ENCODE results near the gene APOBEC4. TPM values are rescaled to one million over a fixed set of nuclear protein-coding genes. Genes with fewer than 3 reads are reported as not detected.

Gene APOBEC4
- total RNA-seq, 1 experiment from 2014 or later: not detected

GRCh38 chr1:183696981-183697380, 43.9 kb upstream of the APOBEC4 start (continued):
- TF ChIP-seq REST (IDR thresholded peaks at IDR 0.05; ENCODE audit: low read depth): no peak
- no peak for TF ChIP-seq JUND (IDR thresholded peaks at IDR 0.05)
- no peak for TF ChIP-seq YY1 (IDR thresholded peaks at IDR 0.05; ENCODE audit: extremely low read depth, insufficient replicate concordance, low read depth, low read length)
- no peak for TF ChIP-seq SP1 (IDR thresholded peaks at IDR 0.05; ENCODE audit: low read depth)
- no peak for TF ChIP-seq ZNF274 (IDR thresholded peaks at IDR 0.05; ENCODE audit: low read depth, low read length)
- TF ChIP-seq ZFX (IDR thresholded peaks at IDR 0.05): no peak
- no peak for TF ChIP-seq TCF7L2 (IDR thresholded peaks at IDR 0.05; ENCODE audit: borderline replicate concordance, extremely low read depth, insufficient read depth, insufficient read length)
- TF ChIP-seq ELF1 (IDR thresholded peaks at IDR 0.05; ENCODE audit: borderline replicate concordance, low read depth): no peak
- TF ChIP-seq RAD21 (IDR thresholded peaks at IDR 0.05; ENCODE audit: low read depth): no peak

- TF ChIP-seq EGR1 (IDR thresholded peaks at IDR 0.05; ENCODE audit: low read depth) (no peak), EZH2phosphoT487 (IDR thresholded peaks at IDR 0.05; ENCODE audit: borderline replicate concordance) (no peak), ZFX (IDR thresholded peaks at IDR 0.05) (no peak), YY1 (IDR thresholded peaks at IDR 0.05; ENCODE audit: extremely low read depth, insufficient replicate concordance, low read depth, low read length) (no peak), CTCF (IDR thresholded peaks at IDR 0.05 in 2 of 3, conservative IDR thresholded peaks at IDR 0.05 in 1 of 3; ENCODE audit: borderline replicate concordance in 1 of 3, insufficient read depth in 1 of 3, low read depth in 2 of 3, low read length in 2 of 3) (no peak), REST (IDR thresholded peaks at IDR 0.05; ENCODE audit: low read depth) (no peak), ATF3 (IDR thresholded peaks at IDR 0.05) (no peak)
- Histone ChIP-seq H3K4me2 (ENCODE audit: low read length) (no peak overlapping the region), H3K4me1 (ENCODE audit: control insufficient read depth in 1 of 2, insufficient read depth in 2 of 2, low read length in 2 of 2) (no peaks in the 10 kb centered on the region), H3K4me3 (replicated peaks in 1 of 2; ENCODE audit: low read depth in 1 of 2, low read length in 2 of 2) (no peak overlapping the region), H3K36me3 (ENCODE audit: control insufficient read depth in 1 of 2, insufficient read depth in 2 of 2, low read length in 2 of 2) (no peaks in the 10 kb centered on the region), H2AFZ (ENCODE audit: low read depth, low read length, poor library complexity, severe bottlenecking) (no peak overlapping the region), H3K9ac (ENCODE audit: low read length) (no peak overlapping the region), H3K27me3 (ENCODE audit: insufficient read depth, low read length) (no peaks in the 10 kb centered on the region), H3K79me2 (ENCODE audit: insufficient read depth, low read length) (no peaks in the 10 kb centered on the region), H3K9me2 (ENCODE audit: insufficient read depth) (no peaks in the 10 kb centered on the region), H3K27ac (ENCODE audit: low read depth, low read length) (no peak overlapping the region), H4K20me1 (ENCODE audit: insufficient read depth) (no peaks in the 10 kb centered on the region), H3K9me3 (ENCODE audit: control insufficient read depth in 1 of 2, insufficient read depth in 1 of 2, low read depth in 1 of 2, low read length in 2 of 2) (no peaks in the 10 kb centered on the region)
- intact Hi-C loops (cut with micrococcal nuclease): no loop called here
- DNase-seq (ENCODE audit: low read depth, low spot score) (no peak), ATAC-seq (no peak)
- POLR2A ChIA-PET: no interaction called here
- RAD21 ChIA-PET (ENCODE audit: low non-redundant PET in 1 of 2, low total read pairs in 2 of 2, uncharacterized antibody in 2 of 2, unreplicated experiment in 2 of 2): no interaction called here
- CTCF ChIA-PET: interaction anchor here (3.8 kb wide), 1 partner anchor 10 kb away, joined by 18 read pairs; no protein-coding TSS in a partner anchor
- BruUV-seq (replicated peaks): no TSS peak
Measured at GRCh38 chr1:183694755-183695154, 41.6 kb upstream of the APOBEC4 start.
